Measurements from ENCODE around the gene MAST2. TPM values are rescaled to one million over a fixed set of nuclear protein-coding genes. Genes with fewer than 3 reads are reported as not detected.
A peak's percentile ranks its signal among the peaks of the same experiment; 100 is the strongest.

The MAST2 gene
- total RNA-seq (2021; ENCODE audit: unreplicated experiment) (77.0 TPM), Bru-seq, nascent RNA (percentile 88 among the genes with signal in this experiment), BruChase-seq, experiment 1, labeled RNA remaining after a 2-hour chase (percentile 73 among the genes with signal in this experiment), BruChase-seq, experiment 2, labeled RNA remaining after a 6-hour chase (percentile 77 among the genes with signal in this experiment)
- polyA plus RNA-seq (2012; ENCODE audit: insufficient read length) = 64.8 TPM
- long read RNA-seq, full-length matches to known transcripts = 2 of 112 reads
- long read RNA-seq, partial matches to known transcripts = 93 of 112 reads
- long read RNA-seq, other reads (novel, unspliced or antisense) = 17 of 112 reads

DNA sequence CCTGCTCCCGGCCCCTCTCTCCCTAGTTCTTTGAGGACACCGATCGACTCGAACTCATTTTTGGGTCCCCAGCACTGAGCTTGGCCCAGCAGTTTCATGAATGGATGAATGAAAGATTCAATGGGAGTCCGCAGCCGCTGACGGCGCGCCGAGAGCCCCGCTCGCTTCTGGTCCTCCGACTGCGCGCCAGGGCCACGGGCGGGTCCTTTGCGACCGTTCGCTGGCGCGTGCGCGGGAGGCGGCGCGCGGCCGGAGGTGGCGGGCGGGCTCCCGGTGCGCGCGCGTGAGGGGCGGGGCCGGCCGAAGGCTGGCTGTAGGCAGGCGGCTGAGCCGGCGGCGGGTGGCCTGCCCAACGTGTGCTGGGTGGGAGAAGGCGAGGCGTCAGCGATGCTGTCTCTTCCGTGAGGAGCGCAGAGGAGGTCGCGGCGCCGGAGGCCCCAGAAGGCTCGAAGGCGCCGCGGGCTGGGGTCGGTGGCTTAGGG is at the start of gene MAST2:
TSS of gene MAST2 (plus strand) at position 314 of the 482 bp plus-strand sequence. CDS start 284 bp downstream, outside the sequence.
- no peaks in the 10 kb centered on the region for H3K36me3 ChIP-seq (ENCODE audit: control insufficient read depth, insufficient read depth, low read length)
- no TSS peak for BruUV-seq (replicated peaks)
- in situ Hi-C loops (cut with HindIII; ENCODE audit: low pct_unique_long_range_greater_than_20kb, low sequenced_read_pairs) = no loop called here
- peak within 1 kb of the TSS; percentile 75 for H3K4me3 ChIP-seq (ENCODE audit: low read depth in 2 of 2, low read length in 2 of 2)
- no peaks in the 10 kb centered on the region for H3K27me3 ChIP-seq (ENCODE audit: control insufficient read depth, insufficient read depth, low read length)
- CTCF ChIA-PET = interaction anchor here (0.6 kb wide), 1 partner anchor 56 kb away, joined by 4 read pairs; no protein-coding TSS in a partner anchor
- ATAC-seq (peak; percentile 96), DNase-seq (ENCODE audit: low read depth, low spot score) (no peak)
- H3K9me3 ChIP-seq (ENCODE audit: control insufficient read depth, insufficient read depth, low read depth, low read length) = no peaks in the 10 kb centered on the region
- POLR2A ChIA-PET = no interaction called here
- H3K4me1 ChIP-seq (ENCODE audit: control insufficient read depth, insufficient read depth, low read length) = peaks cover 10% of the 10 kb centered on the region
- intact Hi-C loops (cut with micrococcal nuclease; ENCODE audit: unreplicated experiment) = no loop called here
- TF ChIP-seq POLR2AphosphoS5 (IDR thresholded peaks at IDR 0.05; ENCODE audit: low read depth, low read length) = peak; percentile 40; the same call in 1 of the 2 replicates
- TF ChIP-seq SIN3A (IDR thresholded peaks at IDR 0.05; ENCODE audit: borderline replicate concordance, insufficient read depth, low read depth, low read length) = 0 out of 2 replicates have a peak, but pooled peaks have one; percentile 18
- TF ChIP-seq REST (IDR thresholded peaks at IDR 0.05; ENCODE audit: insufficient read depth in 1 of 2, low read depth in 2 of 2, low read length in 1 of 2) = no peak
- H3K27ac ChIP-seq (ENCODE audit: low read length) = peak within 1 kb of the TSS; percentile 87

GRCh38 chr1:45755697-45756096 is 47.7 kb upstream of the MAST2 start:
- in situ Hi-C loops (cut with HindIII; ENCODE audit: low pct_unique_long_range_greater_than_20kb, low sequenced_read_pairs) (no loop called here), intact Hi-C loops (cut with micrococcal nuclease; ENCODE audit: unreplicated experiment) (no loop called here)
- ATAC-seq = no peak
- DNase-seq (ENCODE audit: low read depth, low spot score) = no peak
- Histone ChIP-seq H3K27ac (ENCODE audit: low read length) (no peak overlapping the region), H3K4me3 (ENCODE audit: low read depth in 2 of 2, low read length in 2 of 2) (no peak overlapping the region), H3K4me1 (ENCODE audit: control insufficient read depth, insufficient read depth, low read length) (no peaks in the 10 kb centered on the region; the same call in 1 of the 2 replicates), H3K9me3 (ENCODE audit: control insufficient read depth, insufficient read depth, low read depth, low read length) (no peaks in the 10 kb centered on the region), H3K27me3 (ENCODE audit: control insufficient read depth, insufficient read depth, low read length) (no peaks in the 10 kb centered on the region), H3K36me3 (ENCODE audit: control insufficient read depth, insufficient read depth, low read length) (no peaks in the 10 kb centered on the region)
- POLR2A ChIA-PET = no interaction called here
- CTCF ChIA-PET = no interaction called here
- BruUV-seq (replicated peaks) = no TSS peak
- TF ChIP-seq REST (IDR thresholded peaks at IDR 0.05; ENCODE audit: insufficient read depth in 1 of 2, low read depth in 2 of 2, low read length in 1 of 2) = no peak
- no peak for TF ChIP-seq TCF7L2 (IDR thresholded peaks at IDR 0.05; ENCODE audit: low read depth, low read length)
- TF ChIP-seq POLR2AphosphoS5 (IDR thresholded peaks at IDR 0.05; ENCODE audit: low read depth, low read length) = no peak
- TF ChIP-seq SIN3A (IDR thresholded peaks at IDR 0.05; ENCODE audit: borderline replicate concordance, insufficient read depth, low read depth, low read length) = no peak
- TF ChIP-seq, protein P1, sequence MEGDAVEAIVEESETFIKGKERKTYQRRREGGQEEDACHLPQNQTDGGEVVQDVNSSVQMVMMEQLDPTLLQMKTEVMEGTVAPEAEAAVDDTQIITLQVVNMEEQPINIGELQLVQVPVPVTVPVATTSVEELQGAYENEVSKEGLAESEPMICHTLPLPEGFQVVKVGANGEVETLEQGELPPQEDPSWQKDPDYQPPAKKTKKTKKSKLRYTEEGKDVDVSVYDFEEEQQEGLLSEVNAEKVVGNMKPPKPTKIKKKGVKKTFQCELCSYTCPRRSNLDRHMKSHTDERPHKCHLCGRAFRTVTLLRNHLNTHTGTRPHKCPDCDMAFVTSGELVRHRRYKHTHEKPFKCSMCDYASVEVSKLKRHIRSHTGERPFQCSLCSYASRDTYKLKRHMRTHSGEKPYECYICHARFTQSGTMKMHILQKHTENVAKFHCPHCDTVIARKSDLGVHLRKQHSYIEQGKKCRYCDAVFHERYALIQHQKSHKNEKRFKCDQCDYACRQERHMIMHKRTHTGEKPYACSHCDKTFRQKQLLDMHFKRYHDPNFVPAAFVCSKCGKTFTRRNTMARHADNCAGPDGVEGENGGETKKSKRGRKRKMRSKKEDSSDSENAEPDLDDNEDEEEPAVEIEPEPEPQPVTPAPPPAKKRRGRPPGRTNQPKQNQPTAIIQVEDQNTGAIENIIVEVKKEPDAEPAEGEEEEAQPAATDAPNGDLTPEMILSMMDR (IDR thresholded peaks at IDR 0.05) = no peak
